SKM-1 (cell line): Measurements from ENCODE around the gene NCOR1.
"Not testable (repeated sequence)": the region's sequence is repeated elsewhere in the genome, so short reads cannot be mapped to it uniquely, and the experiment has no call there.

Source experiments
- DNase-seq: peaks from one replicate; lab custom pipeline; 2025; ENCODE audit not compliant: unreplicated experiment; lab: John Stamatoyannopoulos, UW

NCOR1 gene

GRCh38 chr17:16152326-16152725 is 63.0 kb downstream of the NCOR1 start:
- not testable (repeated sequence) for DNase-seq

GRCh38 chr17:16150251-16150856 is 65.0 kb downstream of the NCOR1 start:
- no peak for DNase-seq

- no peak for DNase-seq
Observed at GRCh38 chr17:16148596-16148995, 66.7 kb downstream of the NCOR1 start.

- not testable (repeated sequence) for DNase-seq
Observed at GRCh38 chr17:16145319-16145890, 69.9 kb downstream of the NCOR1 start.

- no peak for DNase-seq
Observed at GRCh38 chr17:16141685-16142084, 73.6 kb downstream of the NCOR1 start.

- DNase-seq: no peak
Observed at GRCh38 chr17:16140854-16141253, 74.5 kb downstream of the NCOR1 start.

- no peak for DNase-seq
Observed at GRCh38 chr17:16135461-16135860, 79.9 kb downstream of the NCOR1 start.

- DNase-seq: no peak
Observed at GRCh38 chr17:16131593-16131992, 83.7 kb downstream of the NCOR1 start.

- DNase-seq: no peak
Observed at GRCh38 chr17:16129441-16130205, 85.7 kb downstream of the NCOR1 start.

- no peak for DNase-seq
Observed at GRCh38 chr17:16123531-16123930, 91.8 kb downstream of the NCOR1 start.

GRCh38 chr17:16122697-16123434 is 92.5 kb downstream of the NCOR1 start:
- DNase-seq: no peak

GRCh38 chr17:16121915-16122314 is 93.4 kb downstream of the NCOR1 start:
- DNase-seq: no peak

- DNase-seq: no peak
Observed at GRCh38 chr17:16120937-16121336, 94.4 kb downstream of the NCOR1 start.

- DNase-seq: no peak
Observed at GRCh38 chr17:16117149-16117548, 98.2 kb downstream of the NCOR1 start.

- DNase-seq: not testable (repeated sequence)
Observed at GRCh38 chr17:16115077-16115698, 100.1 kb downstream of the NCOR1 start.

GRCh38 chr17:16108871-16109270 is 106.5 kb downstream of the NCOR1 start:
- DNase-seq: no peak

GRCh38 chr17:16108386-16108785 is 106.9 kb downstream of the NCOR1 start:
- no peak for DNase-seq

GRCh38 chr17:16107165-16107770 is 108.1 kb downstream of the NCOR1 start:
- DNase-seq: no peak

GRCh38 chr17:16106161-16106891 is 109.0 kb downstream of the NCOR1 start:
- DNase-seq: no peak

- no peak for DNase-seq
Observed at GRCh38 chr17:16104189-16104588, 111.1 kb downstream of the NCOR1 start.
